Karpas-422 (cell line): ENCODE results near the gene NRARP. TPM values are rescaled to one million over a fixed set of nuclear protein-coding genes. Genes with fewer than 3 reads are reported as not detected.
"Not testable (repeated sequence)": the region's sequence is repeated elsewhere in the genome, so short reads cannot be mapped to it uniquely, and the experiment has no call there.

Source experiments
- DNase-seq: peaks from one replicate; pipeline ENCODE4 v3.0.0-alpha.2; 2015
- H2AFZ ChIP-seq: fragments of 200-600 bp; sonication (generic); 2 replicates; pipeline ENCODE4 v1.6.1; 2014; ENCODE audit warnings: antibody characterized with exemption, low read length, mixed read lengths
- H3K27ac ChIP-seq: fragments of 200-600 bp; sonication (generic); 2 replicates; pipeline ENCODE4 v1.5.1; 2014; ENCODE audit warnings: mild to moderate bottlenecking, low read length, moderate library complexity
- H3K27me3 ChIP-seq: fragments of 200-600 bp; sonication (generic); 2 replicates; pipeline ENCODE4 v1.6.1; 2014; ENCODE audit warnings: low read length, mixed read lengths
- H3K36me3 ChIP-seq: fragments of 200-600 bp; sonication (generic); 2 replicates; pipeline ENCODE4 v1.6.1; 2014; ENCODE audit warnings: low read length, mixed read lengths; ENCODE audit not compliant: insufficient read depth
- H3K4me1 ChIP-seq: fragments of 200-600 bp; sonication (generic); 2 replicates; pipeline ENCODE4 v1.6.1; 2014; ENCODE audit warnings: mild to moderate bottlenecking, low read length, mixed read lengths
- H3K4me2 ChIP-seq: fragments of 200-600 bp; sonication (generic); 2 replicates; pipeline ENCODE4 v1.6.1; 2014; ENCODE audit warnings: low read length, low read depth, mild to moderate bottlenecking; ENCODE audit not compliant: poor library complexity, severe bottlenecking
- H3K4me3 ChIP-seq: fragments of 200-600 bp; sonication (generic); 2 replicates; pipeline ENCODE4 v1.5.1; 2014; ENCODE audit warnings: mild to moderate bottlenecking, antibody characterized with exemption, low read length, mixed read lengths
- H3K79me2 ChIP-seq: fragments of 200-600 bp; sonication (generic); 2 replicates; pipeline ENCODE4 v1.6.1; 2014; ENCODE audit warnings: mild to moderate bottlenecking, low read length, mixed read lengths
- H3K9ac ChIP-seq: fragments of 200-600 bp; sonication (generic); 2 replicates; pipeline ENCODE4 v1.6.0; 2014; ENCODE audit warnings: low read length
- H3K9me2 ChIP-seq: fragments of 200-600 bp; sonication (generic), shearing (Covaris generic); replicated peaks from 2 replicates; pipeline ENCODE4 v1.6.0; 2014; ENCODE audit warnings: mild to moderate bottlenecking, low read length, moderate library complexity; ENCODE audit not compliant: insufficient read depth
- H3K9me3 ChIP-seq: fragments of 300-700, 200-600 bp; sonication (generic); 2 replicates; pipeline ENCODE4 v1.6.1; 2014; ENCODE audit warnings: low read length, mixed read lengths
- H4K20me1 ChIP-seq: fragments of 200-600 bp; sonication (generic); 2 replicates; pipeline ENCODE4 v1.6.1; 2014; ENCODE audit warnings: mild to moderate bottlenecking, antibody characterized with exemption, low read length, low read depth; ENCODE audit not compliant: insufficient read depth
- total RNA-seq: library from RNA; depleted of rRNA; stranded (reverse); fragments of >200 nt; shearing (Covaris generic); gene quantifications from 2 replicates; pipeline ENCODE4 v1.2.3, GENCODE V29; 2014; ENCODE audit warnings: low replicate concordance

NRARP gene
- total RNA-seq, 1 experiment from 2014 or later, result 1.4 TPM

DNA sequence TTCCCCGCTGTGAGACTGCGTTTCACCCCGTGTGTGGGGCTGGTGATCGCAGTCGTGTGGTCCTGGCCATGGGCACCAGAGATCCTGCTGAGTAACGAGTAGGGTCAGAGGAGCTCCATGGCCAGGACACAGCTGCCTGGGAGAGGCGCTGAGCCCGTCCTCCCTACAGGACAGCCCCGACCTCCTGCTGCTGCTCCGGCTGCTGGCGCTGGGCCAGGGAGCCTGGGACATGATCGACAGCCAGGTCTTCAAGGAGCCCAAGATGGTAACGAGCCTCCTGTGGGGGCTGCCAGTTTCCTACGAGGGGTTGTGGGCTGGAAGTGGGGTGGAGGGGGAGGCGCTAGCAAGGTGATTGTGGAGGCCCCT lies 35.9 kb downstream of the NRARP start:
- Histone ChIP-seq H3K36me3 (peaks cover 8% of the 10 kb centered on the region; the same call in 1 of the 2 replicates), H3K9ac (no peak overlapping the region), H2AFZ (no peak overlapping the region), H3K27ac (no peak overlapping the region), H3K9me3 (no peaks in the 10 kb centered on the region), H3K4me1 (peaks cover 36% of the 10 kb centered on the region), H3K79me2 (0 out of 2 replicates have a peak, but pooled peaks cover 2% of the 10 kb centered on the region), H3K4me3 (no peak overlapping the region), H3K27me3 (no peaks in the 10 kb centered on the region), H3K4me2 (no peak overlapping the region), H4K20me1 (no peaks in the 10 kb centered on the region), H3K9me2 (no peaks in the 10 kb centered on the region)
- DNase-seq, result no peak

- peaks cover 36% of the 10 kb centered on the region for H3K4me1 ChIP-seq
- no peak for DNase-seq
- 0 out of 2 replicates have a peak, but pooled peaks cover 2% of the 10 kb centered on the region for H3K79me2 ChIP-seq
- H3K9me3 ChIP-seq, result no peaks in the 10 kb centered on the region
- H3K9ac ChIP-seq, result no peak overlapping the region
- no peak overlapping the region for H3K4me2 ChIP-seq
- H4K20me1 ChIP-seq, result no peaks in the 10 kb centered on the region
- no peaks in the 10 kb centered on the region for H3K27me3 ChIP-seq
- H3K9me2 ChIP-seq, result no peaks in the 10 kb centered on the region
- no peak overlapping the region for H3K27ac ChIP-seq
- H2AFZ ChIP-seq, result no peak overlapping the region
- H3K36me3 ChIP-seq, result peaks cover 8% of the 10 kb centered on the region; the same call in 1 of the 2 replicates
- no peak overlapping the region for H3K4me3 ChIP-seq
Measured at GRCh38 chr9:137265496-137266161, 36.4 kb downstream of the NRARP start.

- Histone ChIP-seq H4K20me1 (no peaks in the 10 kb centered on the region), H2AFZ (no peak overlapping the region), H3K4me1 (peaks cover 26% of the 10 kb centered on the region), H3K9me3 (no peaks in the 10 kb centered on the region), H3K9me2 (no peaks in the 10 kb centered on the region), H3K36me3 (peaks cover 5% of the 10 kb centered on the region), H3K4me2 (no peak overlapping the region), H3K9ac (no peak overlapping the region), H3K4me3 (no peak overlapping the region), H3K79me2 (no peaks in the 10 kb centered on the region), H3K27me3 (no peaks in the 10 kb centered on the region), H3K27ac (no peak overlapping the region)
- DNase-seq, result no peak
Measured at GRCh38 chr9:137264067-137264466, 38.0 kb downstream of the NRARP start.

- Histone ChIP-seq H3K27ac (no peak overlapping the region), H3K27me3 (no peaks in the 10 kb centered on the region)
Measured at GRCh38 chr9:137263506-137263905, 38.6 kb downstream of the NRARP start.

DNA sequence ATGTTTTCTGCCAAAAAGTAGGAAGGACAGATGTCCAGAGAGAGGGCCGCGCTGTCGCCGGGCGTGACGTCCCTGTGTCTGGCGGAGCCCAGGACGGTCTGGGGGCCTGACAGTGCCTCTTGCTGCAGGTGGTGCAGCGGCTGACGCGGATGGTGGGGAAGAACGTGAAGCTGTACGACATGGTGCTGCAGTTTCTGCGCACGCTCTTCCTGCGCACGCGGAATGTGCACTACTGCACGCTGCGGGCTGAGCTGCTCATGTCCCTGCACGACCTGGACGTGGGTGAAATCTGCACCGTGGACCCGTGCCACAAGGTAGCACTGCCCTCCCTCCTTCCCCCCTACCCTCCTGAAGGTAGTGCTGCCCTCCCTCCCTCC lies 39.2 kb downstream of the NRARP start:
- H3K4me2 ChIP-seq, result no peak overlapping the region
- no peak for DNase-seq
- H3K79me2 ChIP-seq, result no peaks in the 10 kb centered on the region
- H3K9me2 ChIP-seq, result no peaks in the 10 kb centered on the region
- H3K27ac ChIP-seq, result no peak overlapping the region
- H3K9ac ChIP-seq, result no peak overlapping the region
- no peak overlapping the region for H2AFZ ChIP-seq
- no peaks in the 10 kb centered on the region for H4K20me1 ChIP-seq
- no peak overlapping the region for H3K4me3 ChIP-seq
- H3K9me3 ChIP-seq, result no peaks in the 10 kb centered on the region
- no peaks in the 10 kb centered on the region for H3K27me3 ChIP-seq
- H3K36me3 ChIP-seq, result peaks cover 10% of the 10 kb centered on the region
- H3K4me1 ChIP-seq, result peaks cover 18% of the 10 kb centered on the region

More at GRCh38 chr9:137263506-137263905, 38.6 kb downstream of the NRARP start:
- no peak for DNase-seq
- no peak overlapping the region for H3K4me2 ChIP-seq
- H3K9me2 ChIP-seq, result no peaks in the 10 kb centered on the region
- no peaks in the 10 kb centered on the region for H4K20me1 ChIP-seq
- no peak overlapping the region for H3K4me3 ChIP-seq
- H3K36me3 ChIP-seq, result peaks cover 10% of the 10 kb centered on the region
- no peaks in the 10 kb centered on the region for H3K9me3 ChIP-seq
- H3K79me2 ChIP-seq, result no peaks in the 10 kb centered on the region
- H2AFZ ChIP-seq, result no peak overlapping the region
- H3K4me1 ChIP-seq, result peaks cover 20% of the 10 kb centered on the region
- H3K9ac ChIP-seq, result no peak overlapping the region

GRCh38 chr9:137262173-137262908 lies 39.7 kb downstream of the NRARP start:
- not testable (repeated sequence) for H4K20me1 ChIP-seq, H3K9ac ChIP-seq, H3K9me3 ChIP-seq, H2AFZ ChIP-seq, H3K27ac ChIP-seq, DNase-seq, H3K4me2 ChIP-seq, H3K27me3 ChIP-seq, H3K4me3 ChIP-seq, H3K79me2 ChIP-seq, H3K9me2 ChIP-seq
- H3K36me3 ChIP-seq, result peaks cover 10% of the 10 kb centered on the region
- H3K4me1 ChIP-seq, result peaks cover 15% of the 10 kb centered on the region

- no peak for DNase-seq
- no peak overlapping the region for H3K27ac ChIP-seq
- H4K20me1 ChIP-seq, result peaks cover 14% of the 10 kb centered on the region; the same call in 1 of the 2 replicates
- H3K4me3 ChIP-seq, result peak overlapping the region; percentile 99
- H3K4me1 ChIP-seq, result peaks cover 50% of the 10 kb centered on the region
- peak overlapping the region; percentile 95; the same call in 1 of the 2 replicates for H3K9ac ChIP-seq
- H3K36me3 ChIP-seq, result peaks cover 16% of the 10 kb centered on the region
- H3K4me2 ChIP-seq, result peak overlapping the region; percentile 75
- no peaks in the 10 kb centered on the region for H3K9me3 ChIP-seq
- H2AFZ ChIP-seq, result no peak overlapping the region
- no peaks in the 10 kb centered on the region for H3K9me2 ChIP-seq
- H3K79me2 ChIP-seq, result peaks cover 19% of the 10 kb centered on the region
- H3K27me3 ChIP-seq, result no peaks in the 10 kb centered on the region
Measured at GRCh38 chr9:137256856-137257255, 45.2 kb downstream of the NRARP start.

DNA sequence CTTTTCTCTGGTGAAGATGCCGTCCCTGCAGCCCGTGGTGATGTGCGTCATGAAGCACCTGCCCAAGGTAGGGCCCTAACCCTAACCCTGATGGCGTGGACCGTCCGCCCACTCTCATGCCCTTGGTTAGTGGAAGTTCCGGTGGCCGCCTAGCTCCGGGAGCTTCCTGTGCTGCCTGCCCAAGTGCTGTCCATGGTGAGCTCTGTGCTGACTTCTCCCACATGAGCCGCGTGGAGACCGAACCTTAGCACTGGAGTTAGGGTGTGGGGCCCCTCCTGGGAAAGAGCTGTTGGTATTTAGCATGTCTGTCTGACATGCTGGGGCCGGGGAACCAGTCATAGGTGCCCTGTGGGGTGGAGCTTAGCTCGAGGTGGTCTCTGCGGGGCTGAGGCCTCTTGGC lies 45.7 kb downstream of the NRARP start:
- Histone ChIP-seq H3K4me1 (peaks cover 50% of the 10 kb centered on the region), H3K27me3 (no peaks in the 10 kb centered on the region), H3K4me2 (peak overlapping the region; percentile 75), H3K36me3 (peaks cover 16% of the 10 kb centered on the region), H3K27ac (no peak overlapping the region), H3K9me3 (no peaks in the 10 kb centered on the region), H3K9me2 (no peaks in the 10 kb centered on the region), H3K9ac (peak overlapping the region; percentile 95), H3K4me3 (peak overlapping the region; percentile 99), H3K79me2 (peaks cover 19% of the 10 kb centered on the region), H4K20me1 (peaks cover 14% of the 10 kb centered on the region; the same call in 1 of the 2 replicates), H2AFZ (no peak overlapping the region)
- no peak for DNase-seq
